Liver (tissue), 3 donors: ENCODE data around the gene STEAP2.

ENCODE experiments used
- FOXA1 ChIP-seq: IDR thresholded peaks from 2 replicates; pipeline ENCODE4 v1.6.1; 2016; ENCODE audit warnings: antibody characterized with exemption
- GABPA ChIP-seq, 2 donors: IDR thresholded peaks in 1 of 2; conservative IDR thresholded peaks in 1 of 2; 2 replicates each; pipeline ENCODE4 v1.6.1; 2016; ENCODE audit warnings: antibody characterized with exemption in 2 of 2, mild to moderate bottlenecking in 1 of 2, moderate library complexity in 1 of 2
- RAD21 ChIP-seq, 2 donors: IDR thresholded peaks; 2 replicates each; pipeline ENCODE4 v1.6.1; 2016; ENCODE audit warnings: antibody characterized with exemption in 2 of 2, mild to moderate bottlenecking in 2 of 2
- TF ChIP-seq, protein P1 (sequence below): fragments of 150-350 bp; IDR thresholded peaks from 2 replicates; pipeline ENCODE4 v1.5.1; 2017; ENCODE audit warnings: improper control_type of control experiment, low read depth, low read length; ENCODE audit not compliant: missing input control
- TF ChIP-seq, protein P2 (sequence below): IDR thresholded peaks from 2 replicates; pipeline ENCODE4 v1.6.1; 2016; ENCODE audit warnings: antibody characterized with exemption
- TF ChIP-seq, protein P3 (sequence below): IDR thresholded peaks from 2 replicates; pipeline ENCODE4 v1.6.1; 2016; ENCODE audit warnings: antibody characterized with exemption, mild to moderate bottlenecking
- donor health status: healthy.
- donor health status: healthy.

DNA sequence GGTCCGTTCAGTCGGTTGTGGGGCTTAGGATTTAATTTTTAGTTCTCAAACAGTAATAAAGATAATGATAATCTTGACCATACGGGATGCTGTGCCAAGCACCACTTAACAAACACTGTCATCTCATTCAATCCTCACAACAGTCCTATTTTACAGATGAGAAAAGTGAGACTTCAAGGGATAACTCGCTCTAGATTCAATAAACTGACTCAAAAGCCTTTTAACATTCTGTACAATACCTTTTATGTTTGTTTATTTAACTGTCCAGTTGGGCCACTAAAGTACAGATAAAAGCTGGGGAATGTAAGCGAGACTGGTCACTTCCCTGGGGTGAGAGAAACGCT, 33.0 kb downstream of the STEAP2 start:
- TF ChIP-seq, protein P1, sequence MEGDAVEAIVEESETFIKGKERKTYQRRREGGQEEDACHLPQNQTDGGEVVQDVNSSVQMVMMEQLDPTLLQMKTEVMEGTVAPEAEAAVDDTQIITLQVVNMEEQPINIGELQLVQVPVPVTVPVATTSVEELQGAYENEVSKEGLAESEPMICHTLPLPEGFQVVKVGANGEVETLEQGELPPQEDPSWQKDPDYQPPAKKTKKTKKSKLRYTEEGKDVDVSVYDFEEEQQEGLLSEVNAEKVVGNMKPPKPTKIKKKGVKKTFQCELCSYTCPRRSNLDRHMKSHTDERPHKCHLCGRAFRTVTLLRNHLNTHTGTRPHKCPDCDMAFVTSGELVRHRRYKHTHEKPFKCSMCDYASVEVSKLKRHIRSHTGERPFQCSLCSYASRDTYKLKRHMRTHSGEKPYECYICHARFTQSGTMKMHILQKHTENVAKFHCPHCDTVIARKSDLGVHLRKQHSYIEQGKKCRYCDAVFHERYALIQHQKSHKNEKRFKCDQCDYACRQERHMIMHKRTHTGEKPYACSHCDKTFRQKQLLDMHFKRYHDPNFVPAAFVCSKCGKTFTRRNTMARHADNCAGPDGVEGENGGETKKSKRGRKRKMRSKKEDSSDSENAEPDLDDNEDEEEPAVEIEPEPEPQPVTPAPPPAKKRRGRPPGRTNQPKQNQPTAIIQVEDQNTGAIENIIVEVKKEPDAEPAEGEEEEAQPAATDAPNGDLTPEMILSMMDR, result no peak
- TF ChIP-seq, protein P2, sequence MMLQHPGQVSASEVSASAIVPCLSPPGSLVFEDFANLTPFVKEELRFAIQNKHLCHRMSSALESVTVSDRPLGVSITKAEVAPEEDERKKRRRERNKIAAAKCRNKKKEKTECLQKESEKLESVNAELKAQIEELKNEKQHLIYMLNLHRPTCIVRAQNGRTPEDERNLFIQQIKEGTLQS, result no peak
- TF ChIP-seq, protein P3, sequence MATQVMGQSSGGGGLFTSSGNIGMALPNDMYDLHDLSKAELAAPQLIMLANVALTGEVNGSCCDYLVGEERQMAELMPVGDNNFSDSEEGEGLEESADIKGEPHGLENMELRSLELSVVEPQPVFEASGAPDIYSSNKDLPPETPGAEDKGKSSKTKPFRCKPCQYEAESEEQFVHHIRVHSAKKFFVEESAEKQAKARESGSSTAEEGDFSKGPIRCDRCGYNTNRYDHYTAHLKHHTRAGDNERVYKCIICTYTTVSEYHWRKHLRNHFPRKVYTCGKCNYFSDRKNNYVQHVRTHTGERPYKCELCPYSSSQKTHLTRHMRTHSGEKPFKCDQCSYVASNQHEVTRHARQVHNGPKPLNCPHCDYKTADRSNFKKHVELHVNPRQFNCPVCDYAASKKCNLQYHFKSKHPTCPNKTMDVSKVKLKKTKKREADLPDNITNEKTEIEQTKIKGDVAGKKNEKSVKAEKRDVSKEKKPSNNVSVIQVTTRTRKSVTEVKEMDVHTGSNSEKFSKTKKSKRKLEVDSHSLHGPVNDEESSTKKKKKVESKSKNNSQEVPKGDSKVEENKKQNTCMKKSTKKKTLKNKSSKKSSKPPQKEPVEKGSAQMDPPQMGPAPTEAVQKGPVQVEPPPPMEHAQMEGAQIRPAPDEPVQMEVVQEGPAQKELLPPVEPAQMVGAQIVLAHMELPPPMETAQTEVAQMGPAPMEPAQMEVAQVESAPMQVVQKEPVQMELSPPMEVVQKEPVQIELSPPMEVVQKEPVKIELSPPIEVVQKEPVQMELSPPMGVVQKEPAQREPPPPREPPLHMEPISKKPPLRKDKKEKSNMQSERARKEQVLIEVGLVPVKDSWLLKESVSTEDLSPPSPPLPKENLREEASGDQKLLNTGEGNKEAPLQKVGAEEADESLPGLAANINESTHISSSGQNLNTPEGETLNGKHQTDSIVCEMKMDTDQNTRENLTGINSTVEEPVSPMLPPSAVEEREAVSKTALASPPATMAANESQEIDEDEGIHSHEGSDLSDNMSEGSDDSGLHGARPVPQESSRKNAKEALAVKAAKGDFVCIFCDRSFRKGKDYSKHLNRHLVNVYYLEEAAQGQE, result no peak
- no peak for TF ChIP-seq GABPA (IDR thresholded peaks at IDR 0.05 in 1 of 2, conservative IDR thresholded peaks at IDR 0.05 in 1 of 2)
- TF ChIP-seq FOXA1, result no peak
- TF ChIP-seq RAD21 (IDR thresholded peaks at IDR 0.05), result no peak
